Thoracic aorta (tissue), 2 donors: ENCODE results near the gene SLC8A1. TPM values are rescaled to one million over a fixed set of nuclear protein-coding genes. Genes with fewer than 3 reads are reported as not detected.

ENCODE experiments used
- ATAC-seq: fragments of 150-250 bp; one replicate; pipeline ENCODE4 v1.8.0; 2017; ENCODE audit warnings: low read depth; ENCODE audit not compliant: insufficient number of reproducible peaks, low FRiP score
- DNase-seq: peaks from one replicate; pipeline ENCODE4 v3.0.0-alpha.2; 2020; ENCODE audit warnings: low spot score
- H3K27ac ChIP-seq, 2 donors: fragments of 200-600 bp; sonication (generic); 1 replicate in 1 of 2; 2 replicates in 1 of 2; pipeline ENCODE4 v1.5.1; 2016; ENCODE audit warnings: mild to moderate bottlenecking in 2 of 2, moderate library complexity in 2 of 2
- H3K27me3 ChIP-seq: fragments of 200-600 bp; sonication (generic); replicated peaks from 2 replicates; pipeline ENCODE4 v1.6.0; 2016; ENCODE audit warnings: mild to moderate bottlenecking; ENCODE audit not compliant: insufficient read depth
- H3K36me3 ChIP-seq: fragments of 200-600 bp; sonication (generic); one replicate; pipeline ENCODE4 v1.5.1; 2016
- H3K4me1 ChIP-seq, 2 donors: fragments of 200-600 bp; sonication (generic); 1 replicate in 1 of 2; 2 replicates in 1 of 2; pipeline versions ENCODE4 v1.5.1 to v1.6.0; 2016; ENCODE audit warnings: low read depth in 2 of 2, mild to moderate bottlenecking in 1 of 2; ENCODE audit not compliant: control insufficient read depth in 1 of 2
- H3K4me3 ChIP-seq: fragments of 200-600 bp; sonication (generic); 2 replicates; pipeline ENCODE4 v1.5.1; 2016; ENCODE audit warnings: mild to moderate bottlenecking
- H3K9me3 ChIP-seq: fragments of 200-600 bp; sonication (generic); 2 replicates; pipeline ENCODE4 v1.5.1; 2016
- total RNA-seq, 2 donors: library from RNA; depleted of rRNA; stranded (reverse); fragments of >200 nt; gene quantifications; one replicate each; pipeline versions ENCODE4 v1.1.0 to v1.2.3, GENCODE V29; 2016
- TF ChIP-seq, protein P1 (sequence below): fragments of 200-600 bp; sonication (generic); IDR thresholded peaks from one replicate; pipeline ENCODE4 v1.5.1; 2019; ENCODE audit warnings: antibody characterized with exemption

Gene SLC8A1
- total RNA-seq, 2 donors from 2014 or later: 13.7 to 31.2 TPM

DNA sequence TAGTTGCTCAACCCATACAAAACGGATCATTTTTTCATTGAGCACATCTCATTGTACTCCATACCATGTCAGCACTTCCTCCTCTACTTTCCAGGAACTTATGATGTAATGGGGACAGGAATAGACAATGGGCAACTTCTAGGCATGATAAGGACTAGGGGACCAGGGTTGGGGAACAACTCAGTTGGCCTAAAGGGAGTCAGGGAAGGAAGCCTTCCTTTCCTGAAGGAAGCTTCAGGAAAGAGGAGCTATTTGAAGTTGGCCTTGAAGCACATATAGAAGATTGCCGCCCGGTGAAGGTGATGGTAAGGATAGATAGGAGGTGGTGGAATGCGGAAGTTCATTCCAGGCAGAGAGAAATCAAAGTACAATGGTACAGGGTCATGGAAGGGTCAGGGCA lies 283.9 kb downstream of the SLC8A1 start:
- Histone ChIP-seq H3K4me1 (peaks cover 0 to 20% of the 10 kb centered on the region in 2 donors), H3K36me3 (no peaks in the 10 kb centered on the region), H3K27me3 (no peaks in the 10 kb centered on the region), H3K9me3 (no peaks in the 10 kb centered on the region), H3K27ac (no peak overlapping the region), H3K4me3 (no peak overlapping the region)
- DNase-seq: no peak
- TF ChIP-seq, protein P1, sequence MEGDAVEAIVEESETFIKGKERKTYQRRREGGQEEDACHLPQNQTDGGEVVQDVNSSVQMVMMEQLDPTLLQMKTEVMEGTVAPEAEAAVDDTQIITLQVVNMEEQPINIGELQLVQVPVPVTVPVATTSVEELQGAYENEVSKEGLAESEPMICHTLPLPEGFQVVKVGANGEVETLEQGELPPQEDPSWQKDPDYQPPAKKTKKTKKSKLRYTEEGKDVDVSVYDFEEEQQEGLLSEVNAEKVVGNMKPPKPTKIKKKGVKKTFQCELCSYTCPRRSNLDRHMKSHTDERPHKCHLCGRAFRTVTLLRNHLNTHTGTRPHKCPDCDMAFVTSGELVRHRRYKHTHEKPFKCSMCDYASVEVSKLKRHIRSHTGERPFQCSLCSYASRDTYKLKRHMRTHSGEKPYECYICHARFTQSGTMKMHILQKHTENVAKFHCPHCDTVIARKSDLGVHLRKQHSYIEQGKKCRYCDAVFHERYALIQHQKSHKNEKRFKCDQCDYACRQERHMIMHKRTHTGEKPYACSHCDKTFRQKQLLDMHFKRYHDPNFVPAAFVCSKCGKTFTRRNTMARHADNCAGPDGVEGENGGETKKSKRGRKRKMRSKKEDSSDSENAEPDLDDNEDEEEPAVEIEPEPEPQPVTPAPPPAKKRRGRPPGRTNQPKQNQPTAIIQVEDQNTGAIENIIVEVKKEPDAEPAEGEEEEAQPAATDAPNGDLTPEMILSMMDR: no peak
- no peak for ATAC-seq

DNA sequence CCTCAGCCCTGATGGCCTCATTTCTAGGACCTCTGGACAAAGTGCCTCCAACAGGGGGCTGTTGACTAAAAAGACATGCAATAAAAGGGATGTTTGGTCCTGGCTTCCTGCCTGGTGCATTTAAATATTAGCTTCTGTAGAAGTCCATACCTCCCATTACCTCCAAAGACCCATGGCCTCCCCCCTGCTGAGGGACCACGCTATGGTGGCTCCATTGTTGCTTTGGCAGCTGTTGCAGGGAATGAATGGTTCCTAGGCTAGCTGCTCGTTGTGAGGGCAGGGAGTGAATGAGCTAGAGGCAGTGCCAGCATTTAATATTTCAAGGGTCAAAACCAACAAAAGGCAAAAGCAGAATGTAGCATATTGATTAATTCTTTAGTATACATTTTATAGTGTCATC lies 285.9 kb downstream of the SLC8A1 start:
- DNase-seq: no peak
- Histone ChIP-seq H3K4me1 (peaks cover 0 to 20% of the 10 kb centered on the region in 2 donors), H3K9me3 (no peaks in the 10 kb centered on the region), H3K4me3 (no peak overlapping the region), H3K27ac (no peak overlapping the region), H3K36me3 (no peaks in the 10 kb centered on the region), H3K27me3 (no peaks in the 10 kb centered on the region)
- TF ChIP-seq, protein P1: no peak
- ATAC-seq: no peak

DNA sequence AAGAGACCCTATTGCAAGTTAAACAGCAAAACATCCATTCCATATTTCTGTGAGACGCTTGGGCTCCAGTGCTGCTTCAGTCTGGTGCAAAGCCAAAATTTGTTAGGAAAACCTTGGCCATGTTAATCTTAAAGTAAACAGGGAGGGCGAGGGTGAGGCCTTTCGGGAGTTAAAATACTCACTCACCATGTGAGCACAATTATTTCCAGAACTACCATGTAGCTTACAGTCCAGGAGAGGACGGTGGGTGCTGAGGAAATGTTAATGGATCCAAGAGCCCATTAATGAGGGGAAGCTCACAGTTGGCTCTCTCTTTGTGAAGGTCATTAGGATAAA lies 286.4 kb downstream of the SLC8A1 start:
- no peak for ATAC-seq
- Histone ChIP-seq H3K4me1 (peaks cover 0 to 20% of the 10 kb centered on the region in 2 donors), H3K27ac (no peak overlapping the region), H3K27me3 (no peaks in the 10 kb centered on the region), H3K36me3 (no peaks in the 10 kb centered on the region), H3K4me3 (no peak overlapping the region), H3K9me3 (no peaks in the 10 kb centered on the region)
- TF ChIP-seq, protein P1: no peak
- no peak for DNase-seq

DNA sequence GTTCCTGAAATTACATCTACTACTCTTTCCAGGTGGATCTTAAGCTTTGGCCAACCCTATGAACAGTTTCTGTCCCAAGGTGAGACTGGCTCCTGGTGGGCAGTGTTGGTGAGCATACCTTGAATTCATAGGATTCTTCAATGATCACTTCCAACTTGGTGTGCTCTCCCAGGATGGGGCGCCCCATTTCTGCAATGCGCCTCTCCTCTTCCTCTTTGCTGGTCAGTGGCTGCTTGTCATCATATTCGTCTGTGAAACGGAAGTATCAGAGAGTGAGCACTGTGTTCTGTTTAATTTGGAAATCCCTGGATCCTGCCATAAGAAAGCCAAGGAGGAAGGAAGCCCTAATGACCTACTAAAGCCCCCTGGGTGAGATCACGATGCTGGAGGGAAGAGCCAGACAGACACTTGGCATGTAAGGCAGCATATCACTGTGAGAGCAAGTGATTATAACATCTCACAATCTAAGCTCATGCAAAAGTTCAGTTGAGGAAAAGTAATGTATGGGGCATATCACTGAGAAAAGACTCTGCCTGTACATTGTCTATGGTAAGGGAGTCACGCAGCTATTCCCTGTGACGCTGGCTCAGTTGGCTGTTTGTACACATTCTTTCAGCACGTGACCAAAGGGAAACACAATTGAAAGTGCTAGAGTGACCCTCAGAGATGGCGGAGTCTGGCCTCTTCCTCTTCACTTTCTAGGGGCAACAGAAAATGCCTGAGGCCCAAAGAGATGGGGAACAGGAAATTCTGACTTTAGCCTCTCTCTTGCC lies 287.0 kb downstream of the SLC8A1 start:
- ATAC-seq: no peak
- TF ChIP-seq, protein P1: no peak
- Histone ChIP-seq H3K9me3 (no peaks in the 10 kb centered on the region), H3K4me1 (peaks cover 0 to 20% of the 10 kb centered on the region in 2 donors), H3K36me3 (no peaks in the 10 kb centered on the region), H3K27ac (no peak overlapping the region), H3K4me3 (no peak overlapping the region), H3K27me3 (no peaks in the 10 kb centered on the region)
- no peak for DNase-seq

DNA sequence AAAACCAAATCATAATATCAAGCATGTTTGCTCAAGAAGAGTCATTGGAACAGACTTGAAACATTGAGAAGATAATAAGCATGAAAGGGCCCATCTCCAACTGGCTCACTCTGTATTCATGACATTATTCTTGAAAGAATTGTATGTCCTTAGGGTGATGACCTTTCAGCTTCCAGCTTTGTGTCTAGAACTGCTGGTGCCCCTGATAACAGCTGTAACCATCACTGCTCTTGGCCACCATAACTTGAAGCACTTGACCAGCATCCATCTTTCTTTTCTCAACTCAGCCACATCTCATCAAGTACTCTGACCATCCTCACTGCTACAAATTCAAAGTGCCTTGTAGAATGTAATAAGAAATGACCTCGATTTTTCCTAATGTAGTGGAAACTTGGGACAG lies 289.9 kb downstream of the SLC8A1 start:
- Histone ChIP-seq H3K27ac (no peak overlapping the region), H3K9me3 (no peaks in the 10 kb centered on the region), H3K4me3 (no peak overlapping the region), H3K36me3 (no peaks in the 10 kb centered on the region), H3K4me1 (peaks cover 0 to 20% of the 10 kb centered on the region in 2 donors), H3K27me3 (no peaks in the 10 kb centered on the region)
- TF ChIP-seq, protein P1: no peak
- ATAC-seq (no peak), DNase-seq (no peak)
